ENCODE measurements around the gene EVC. TPM values are rescaled to one million over a fixed set of nuclear protein-coding genes. Genes with fewer than 3 reads are reported as not detected.
"Not testable (repeated sequence)": the region's sequence is repeated elsewhere in the genome, so short reads cannot be mapped to it uniquely, and the experiment has no call there.

The EVC gene
- total and polyA plus RNA-seq, 4 donors: 9.3 to 58.2 (median 25.0) TPM

GRCh38 chr4:5719350-5720055, 8.5 kb downstream of the EVC start:
- H3K36me3 ChIP-seq (ENCODE audit: control insufficient read depth in 1 of 2, insufficient read depth in 2 of 2, low read length in 1 of 2): peaks cover 0 to 3% of the 10 kb centered on the region in 2 donors
- no peaks in the 10 kb centered on the region for H3K9me3 ChIP-seq (ENCODE audit: control insufficient read depth, low read length)
- 81 to 82% methylated on average over 7 of the region's 7 CpGs for whole genome bisulfite sequencing, 2 donors
- H3K4me1 ChIP-seq (ENCODE audit: control insufficient read depth in 1 of 2, insufficient read depth in 2 of 2, low read length in 2 of 2): peaks cover 0 to 3% of the 10 kb centered on the region in 2 donors
- no peak overlapping the region for H3K27ac ChIP-seq (ENCODE audit: low read depth in 1 of 2, low read length in 2 of 2)
- DNase-seq (no peak), ATAC-seq (ENCODE audit: low FRiP score) (no peak)
- no peak overlapping the region for H3K4me3 ChIP-seq (ENCODE audit: low read length in 2 of 2)
- intact Hi-C loops (cut with DNase I): no loop called here
- H3K27me3 ChIP-seq (ENCODE audit: control insufficient read depth in 1 of 2, insufficient read depth in 2 of 2, low read length in 1 of 2): no peaks in the 10 kb centered on the region

- Histone ChIP-seq H3K4me3 (ENCODE audit: low read length in 2 of 2) (no peak overlapping the region), H3K4me1 (ENCODE audit: control insufficient read depth in 1 of 2, insufficient read depth in 2 of 2, low read length in 2 of 2) (peaks cover 0 to 3% of the 10 kb centered on the region in 2 donors), H3K27me3 (ENCODE audit: control insufficient read depth in 1 of 2, insufficient read depth in 2 of 2, low read length in 1 of 2) (no peaks in the 10 kb centered on the region), H3K27ac (ENCODE audit: low read depth in 1 of 2, low read length in 2 of 2) (no peak overlapping the region), H3K9me3 (ENCODE audit: control insufficient read depth, low read length) (no peaks in the 10 kb centered on the region), H3K36me3 (ENCODE audit: control insufficient read depth in 1 of 2, insufficient read depth in 2 of 2, low read length in 1 of 2) (peaks cover 0 to 3% of the 10 kb centered on the region in 2 donors)
- DNase-seq: no peak
- no peak for ATAC-seq (ENCODE audit: low FRiP score)
- 83 to 85% methylated on average over 16 of the region's 16 CpGs for WGBS, 2 donors
- intact Hi-C loops (cut with DNase I): no loop called here
Measured at GRCh38 chr4:5720157-5720850, 9.3 kb downstream of the EVC start.

GRCh38 chr4:5720980-5721379, 10.0 kb downstream of the EVC start:
- intact Hi-C loops (cut with DNase I): no loop called here
- WGBS, 2 donors: 70 to 82% methylated on average over 3 of the region's 3 CpGs
- Histone ChIP-seq H3K9me3 (ENCODE audit: control insufficient read depth, low read length) (no peaks in the 10 kb centered on the region), H3K4me1 (ENCODE audit: control insufficient read depth in 1 of 2, insufficient read depth in 2 of 2, low read length in 2 of 2) (peaks cover 0 to 3% of the 10 kb centered on the region in 2 donors), H3K36me3 (ENCODE audit: control insufficient read depth in 1 of 2, insufficient read depth in 2 of 2, low read length in 1 of 2) (peaks cover 0 to 3% of the 10 kb centered on the region in 2 donors), H3K4me3 (ENCODE audit: low read length in 2 of 2) (no peak overlapping the region), H3K27ac (ENCODE audit: low read depth in 1 of 2, low read length in 2 of 2) (no peak overlapping the region), H3K27me3 (ENCODE audit: control insufficient read depth in 1 of 2, insufficient read depth in 2 of 2, low read length in 1 of 2) (no peaks in the 10 kb centered on the region)
- DNase-seq (no peak), ATAC-seq (ENCODE audit: low FRiP score) (no peak)

GRCh38 chr4:5721923-5722322, 10.9 kb downstream of the EVC start:
- Histone ChIP-seq H3K27ac (ENCODE audit: low read depth in 1 of 2, low read length in 2 of 2) (no peak overlapping the region), H3K4me1 (ENCODE audit: control insufficient read depth in 1 of 2, insufficient read depth in 2 of 2, low read length in 2 of 2) (peaks cover 0 to 3% of the 10 kb centered on the region in 2 donors), H3K4me3 (ENCODE audit: low read length in 2 of 2) (no peak overlapping the region), H3K9me3 (ENCODE audit: control insufficient read depth, low read length) (no peaks in the 10 kb centered on the region), H3K27me3 (ENCODE audit: control insufficient read depth in 1 of 2, insufficient read depth in 2 of 2, low read length in 1 of 2) (no peaks in the 10 kb centered on the region), H3K36me3 (ENCODE audit: control insufficient read depth in 1 of 2, insufficient read depth in 2 of 2, low read length in 1 of 2) (peaks cover 0 to 3% of the 10 kb centered on the region in 2 donors)
- DNase-seq (no peak), ATAC-seq (ENCODE audit: low FRiP score) (no peak)
- intact Hi-C loops (cut with DNase I): no loop called here
- WGBS, 2 donors: 70% methylated on average over 5 of the region's 5 CpGs

- H3K27me3 ChIP-seq (ENCODE audit: control insufficient read depth in 1 of 2, insufficient read depth in 2 of 2, low read length in 1 of 2): no peaks in the 10 kb centered on the region
- 47 to 51% methylated on average over 4 of the region's 4 CpGs for WGBS, 2 donors
- H3K27ac ChIP-seq (ENCODE audit: low read depth in 1 of 2, low read length in 2 of 2): no peak overlapping the region
- no peak overlapping the region for H3K4me3 ChIP-seq (ENCODE audit: low read length in 2 of 2)
- peaks cover 0 to 3% of the 10 kb centered on the region in 2 donors for H3K4me1 ChIP-seq (ENCODE audit: control insufficient read depth in 1 of 2, insufficient read depth in 2 of 2, low read length in 2 of 2)
- peaks cover 0 to 3% of the 10 kb centered on the region in 2 donors for H3K36me3 ChIP-seq (ENCODE audit: control insufficient read depth in 1 of 2, insufficient read depth in 2 of 2, low read length in 1 of 2)
- intact Hi-C loops (cut with DNase I): no loop called here
- H3K9me3 ChIP-seq (ENCODE audit: control insufficient read depth, low read length): no peaks in the 10 kb centered on the region
- ATAC-seq (ENCODE audit: low FRiP score) (no peak), DNase-seq (no peak)
Measured at GRCh38 chr4:5722328-5722727, 11.3 kb downstream of the EVC start.

GRCh38 chr4:5724377-5724776, 13.4 kb downstream of the EVC start:
- Histone ChIP-seq H3K9me3 (ENCODE audit: control insufficient read depth, low read length) (no peaks in the 10 kb centered on the region), H3K4me3 (ENCODE audit: low read length in 2 of 2) (no peak overlapping the region), H3K36me3 (ENCODE audit: control insufficient read depth in 1 of 2, insufficient read depth in 2 of 2, low read length in 1 of 2) (peaks cover 0 to 3% of the 10 kb centered on the region in 2 donors), H3K27ac (ENCODE audit: low read depth in 1 of 2, low read length in 2 of 2) (no peak overlapping the region), H3K4me1 (ENCODE audit: control insufficient read depth in 1 of 2, insufficient read depth in 2 of 2, low read length in 2 of 2) (peaks cover 0 to 7% of the 10 kb centered on the region in 2 donors), H3K27me3 (ENCODE audit: control insufficient read depth in 1 of 2, insufficient read depth in 2 of 2, low read length in 1 of 2) (no peaks in the 10 kb centered on the region)
- DNase-seq (no peak), ATAC-seq (ENCODE audit: low FRiP score) (no peak)
- intact Hi-C loops (cut with DNase I): no loop called here
- WGBS, 2 donors: 85 to 91% methylated on average over 7 of the region's 7 CpGs

- intact Hi-C loops (cut with DNase I); H3K27ac ChIP-seq (ENCODE audit: low read depth in 1 of 2, low read length in 2 of 2); H3K9me3 ChIP-seq (ENCODE audit: control insufficient read depth, low read length); H3K4me1 ChIP-seq (ENCODE audit: control insufficient read depth in 1 of 2, insufficient read depth in 2 of 2, low read length in 2 of 2); H3K36me3 ChIP-seq (ENCODE audit: control insufficient read depth in 1 of 2, insufficient read depth in 2 of 2, low read length in 1 of 2); ATAC-seq (ENCODE audit: low FRiP score); H3K4me3 ChIP-seq (ENCODE audit: low read length in 2 of 2); H3K27me3 ChIP-seq (ENCODE audit: control insufficient read depth in 1 of 2, insufficient read depth in 2 of 2, low read length in 1 of 2); DNase-seq: not testable (repeated sequence)
- 61 to 66% methylated on average over 2 of the region's 2 CpGs for WGBS, 2 donors
Measured at GRCh38 chr4:5728412-5728811, 17.4 kb downstream of the EVC start.

GRCh38 chr4:5730436-5730835, 19.4 kb downstream of the EVC start:
- no peak overlapping the region for H3K4me3 ChIP-seq (ENCODE audit: low read length in 2 of 2)
- ATAC-seq (ENCODE audit: low FRiP score) (no peak), DNase-seq (no peak)
- H3K27me3 ChIP-seq (ENCODE audit: control insufficient read depth in 1 of 2, insufficient read depth in 2 of 2, low read length in 1 of 2): no peaks in the 10 kb centered on the region
- no peaks in the 10 kb centered on the region for H3K9me3 ChIP-seq (ENCODE audit: control insufficient read depth, low read length)
- intact Hi-C loops (cut with DNase I): no loop called here
- H3K27ac ChIP-seq (ENCODE audit: low read depth in 1 of 2, low read length in 2 of 2): peak overlapping the region in 1 of 2 donors; percentile 54
- WGBS, 2 donors: 59 to 60% methylated on average over 10 of the region's 10 CpGs
- H3K4me1 ChIP-seq (ENCODE audit: control insufficient read depth in 1 of 2, insufficient read depth in 2 of 2, low read length in 2 of 2): peaks cover 2 to 7% of the 10 kb centered on the region in 2 donors
- peaks cover 0 to 3% of the 10 kb centered on the region in 2 donors for H3K36me3 ChIP-seq (ENCODE audit: control insufficient read depth in 1 of 2, insufficient read depth in 2 of 2, low read length in 1 of 2)
